GM18517 (cell line): ENCODE data around the gene KCND3.

Experiments used
- ATAC-seq: cut with Tn5 transposase; IDR thresholded peaks from one replicate; pipeline ENCODE4 v1.9.1; 2021; ENCODE audit warnings: mild to moderate bottlenecking, moderate library complexity; ENCODE audit not compliant: unreplicated experiment

Gene KCND3

DNA sequence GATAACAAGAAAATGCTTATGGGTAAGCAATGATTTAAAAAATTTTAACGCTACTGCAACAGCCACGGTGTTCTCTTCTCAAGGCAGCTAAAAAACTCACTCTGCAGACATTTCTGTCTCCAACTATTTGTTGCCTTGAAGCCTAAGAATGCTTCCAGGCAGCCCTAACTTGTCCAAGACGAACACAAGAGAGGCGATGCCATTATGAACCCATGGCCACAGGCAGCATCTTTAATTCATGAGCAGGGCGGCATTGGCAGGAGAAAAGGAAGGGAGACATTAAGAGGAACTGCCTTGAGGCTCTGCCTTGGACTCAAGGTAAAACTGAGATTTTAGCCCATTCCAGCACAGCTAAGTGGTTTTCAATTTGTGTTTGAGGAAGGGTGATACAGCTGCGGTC lies 67.5 kb downstream of the KCND3 start:
- ATAC-seq: no peak

DNA sequence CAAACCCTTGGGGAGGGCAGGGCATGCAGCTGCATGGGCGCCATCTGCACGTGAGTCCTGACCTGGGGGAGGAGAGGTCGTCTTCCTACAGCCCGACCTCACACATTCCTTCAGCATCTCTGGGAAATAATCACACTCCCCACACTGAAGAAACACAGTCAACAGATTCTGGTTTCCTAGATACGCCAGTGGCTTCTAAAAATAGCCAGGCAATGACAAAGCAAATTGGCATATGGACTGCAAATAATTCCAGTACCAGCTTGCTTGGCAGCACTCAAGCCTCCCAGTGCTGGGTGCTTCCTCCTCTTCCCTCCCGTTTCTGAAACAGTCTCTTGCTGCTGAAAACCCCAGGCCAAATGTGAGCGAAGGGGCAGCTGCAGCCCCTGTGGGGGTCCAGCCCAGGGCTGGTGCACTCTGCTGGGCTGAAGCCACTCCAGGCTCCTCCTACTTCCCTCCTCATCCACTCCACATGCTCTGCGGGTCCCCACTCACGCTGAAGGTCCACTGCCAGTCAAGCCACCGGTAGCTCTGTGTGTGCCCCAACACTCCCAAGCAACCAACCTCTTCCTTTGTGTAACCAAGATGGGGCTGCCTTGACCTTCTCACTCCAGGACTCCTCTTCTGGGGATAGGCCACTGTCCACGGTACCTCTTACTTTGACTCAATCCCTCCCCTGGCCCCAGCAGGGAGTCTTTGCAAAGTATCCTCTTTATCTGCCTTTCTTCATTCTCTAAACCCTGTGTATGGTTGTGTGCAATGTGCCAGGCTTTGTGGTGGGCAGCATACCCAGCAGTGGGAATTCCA lies 69.0 kb downstream of the KCND3 start:
- no peak for ATAC-seq

DNA sequence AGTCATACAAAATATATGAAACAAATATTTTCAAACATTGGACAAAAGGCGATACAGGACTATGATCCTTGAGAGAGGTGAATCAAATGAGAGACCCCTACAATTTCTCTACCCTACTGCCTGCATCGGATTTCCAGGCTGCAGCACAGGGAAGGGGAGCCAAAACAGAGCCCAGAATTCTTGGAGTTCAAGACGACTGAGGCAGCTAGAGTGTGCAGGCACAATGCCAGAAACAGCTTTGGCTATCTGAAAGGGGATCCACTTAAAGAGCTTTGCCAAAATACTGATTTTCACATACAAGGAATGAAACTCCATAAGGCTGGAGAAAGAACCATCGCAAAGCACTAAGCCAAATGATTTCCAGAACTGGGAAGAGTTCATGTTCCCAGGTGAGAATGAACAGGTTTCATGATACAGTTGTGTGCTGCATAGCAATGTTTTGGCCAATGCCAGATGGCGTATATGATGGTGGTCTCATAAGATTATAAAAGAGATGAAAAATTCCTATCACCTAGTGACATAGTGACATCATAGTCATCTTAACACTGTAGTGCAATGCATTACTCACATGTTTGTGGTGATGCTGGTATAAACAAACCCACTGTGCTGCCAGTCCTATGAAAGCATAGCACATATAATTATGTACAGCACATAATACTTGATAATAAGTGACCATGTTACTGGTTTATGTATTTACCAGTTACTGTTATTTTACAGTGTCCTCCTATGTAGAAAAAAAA lies 77.5 kb downstream of the KCND3 start:
- no peak for ATAC-seq

DNA sequence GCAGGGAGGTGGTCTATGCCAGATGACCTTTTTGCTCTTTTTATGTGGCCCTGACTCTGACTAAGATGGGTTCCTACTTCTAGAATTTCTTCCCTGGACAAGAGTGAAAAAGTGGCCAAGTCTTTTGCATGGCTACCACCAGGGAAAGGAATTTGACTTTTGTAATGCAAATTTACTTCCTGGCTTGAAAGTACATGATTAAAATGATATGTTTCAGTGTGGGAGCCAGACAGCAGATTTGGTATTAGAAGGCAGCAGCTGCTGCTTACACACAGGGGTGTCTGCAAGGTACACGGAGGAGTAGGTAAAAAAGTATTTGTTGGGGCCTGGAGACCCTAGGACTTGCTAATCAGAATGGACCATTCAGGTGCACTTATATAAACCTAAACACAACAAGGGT lies 78.4 kb downstream of the KCND3 start:
- no peak for ATAC-seq

DNA sequence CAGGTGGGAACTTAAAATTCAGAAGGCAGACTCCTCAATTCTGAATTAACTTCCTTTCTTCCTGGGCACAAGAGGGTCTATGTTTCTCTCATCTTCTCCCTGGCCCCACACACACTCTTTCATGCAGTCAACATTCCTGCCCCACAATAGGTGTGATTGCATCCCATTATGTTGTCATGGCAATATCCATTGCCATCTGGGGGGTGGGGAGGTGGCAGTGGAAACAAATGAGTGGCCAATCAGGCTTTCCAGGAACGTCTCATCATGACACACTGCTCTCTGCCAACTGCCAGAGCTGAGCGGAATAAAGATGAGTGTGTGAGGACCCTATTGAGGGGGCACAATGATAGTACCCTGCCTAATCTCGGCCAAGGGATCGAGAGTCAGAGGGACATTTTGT lies 80.4 kb downstream of the KCND3 start:
- no peak for ATAC-seq

DNA sequence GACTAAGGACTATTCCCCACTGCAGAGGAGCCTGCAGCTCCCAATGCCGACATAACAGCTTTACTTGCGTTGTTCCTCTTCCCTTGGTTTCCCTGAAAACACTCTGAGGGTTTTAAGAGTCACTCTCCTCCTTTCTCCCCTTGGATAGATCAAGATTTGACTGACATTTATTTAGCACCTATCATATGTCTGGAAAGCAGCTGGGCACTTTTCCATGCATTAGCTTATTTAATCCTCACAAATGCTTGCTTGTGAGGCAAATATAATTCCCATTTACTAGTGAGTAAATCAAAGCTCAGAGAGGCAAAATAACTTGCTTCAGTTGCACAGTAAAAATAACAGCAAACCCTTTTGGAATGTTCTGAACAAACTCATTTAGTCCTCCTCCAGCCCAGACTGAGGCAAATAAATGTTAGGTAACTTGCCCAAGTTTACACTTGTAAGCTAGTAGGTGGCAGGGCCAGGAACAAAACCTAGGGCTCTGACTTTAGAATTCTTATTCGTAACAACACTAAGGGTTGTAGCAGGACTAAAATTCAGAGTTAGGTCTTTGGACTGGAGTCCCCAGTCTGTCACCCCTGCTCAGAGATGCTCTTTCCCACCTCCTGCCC lies 81.4 kb downstream of the KCND3 start:
- no peak for ATAC-seq

DNA sequence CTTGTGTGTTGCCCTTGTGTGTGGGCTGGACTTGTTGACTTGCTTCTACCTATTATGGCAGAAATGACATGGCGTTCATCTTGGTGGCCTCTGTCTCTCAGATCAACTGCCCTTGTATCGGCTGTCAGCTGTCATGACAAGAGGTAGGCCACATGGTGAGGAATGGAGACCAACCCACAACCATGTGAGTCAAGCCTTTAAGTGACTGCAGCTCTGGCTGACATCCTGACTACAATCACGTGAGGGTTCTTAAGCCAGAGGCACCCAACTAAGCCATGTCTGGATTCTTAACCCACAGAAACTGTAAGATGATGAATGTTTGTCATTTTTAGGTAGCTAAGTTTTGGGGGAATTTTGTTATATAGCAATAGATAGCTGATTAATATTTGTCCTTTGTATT lies 82.1 kb downstream of the KCND3 start:
- no peak for ATAC-seq

DNA sequence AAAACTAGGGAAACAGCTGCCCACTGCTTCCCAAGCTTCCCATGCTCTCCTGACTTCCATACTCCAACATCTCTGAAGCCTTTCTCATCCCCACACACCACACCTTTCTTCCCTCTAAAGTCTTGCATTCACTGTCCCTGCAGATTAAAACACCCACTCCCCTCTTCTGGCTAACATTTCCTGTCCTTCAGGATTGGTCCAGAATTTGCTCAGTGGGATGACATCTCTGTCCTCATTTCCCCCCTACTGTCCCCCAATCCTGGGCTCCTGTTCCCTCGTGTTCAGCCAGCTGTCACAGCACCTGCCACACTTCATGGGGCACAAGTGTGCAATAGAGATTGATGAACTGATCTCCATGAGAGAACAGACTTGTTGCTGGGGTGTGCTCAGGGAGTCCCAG lies 82.7 kb downstream of the KCND3 start:
- ATAC-seq: no peak

DNA sequence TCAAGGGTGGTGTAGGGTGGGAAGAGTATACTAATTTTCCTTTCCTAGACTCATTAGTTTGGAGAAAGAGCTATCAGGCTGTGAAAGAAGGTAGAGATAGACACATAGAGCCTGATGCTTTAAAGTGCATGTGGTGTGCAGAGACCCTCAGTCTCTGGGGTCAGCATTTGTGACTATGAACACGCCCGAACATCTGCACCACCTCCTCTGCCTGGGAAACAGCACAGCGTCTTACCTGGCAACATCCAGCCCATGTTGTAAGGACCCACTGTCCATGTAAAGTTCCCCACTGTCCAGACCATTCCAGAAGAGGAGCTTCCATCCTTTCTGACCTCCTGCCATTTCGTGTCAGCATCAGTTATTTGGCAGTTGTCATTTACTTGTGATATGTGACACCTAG lies 83.4 kb downstream of the KCND3 start:
- no peak for ATAC-seq

DNA sequence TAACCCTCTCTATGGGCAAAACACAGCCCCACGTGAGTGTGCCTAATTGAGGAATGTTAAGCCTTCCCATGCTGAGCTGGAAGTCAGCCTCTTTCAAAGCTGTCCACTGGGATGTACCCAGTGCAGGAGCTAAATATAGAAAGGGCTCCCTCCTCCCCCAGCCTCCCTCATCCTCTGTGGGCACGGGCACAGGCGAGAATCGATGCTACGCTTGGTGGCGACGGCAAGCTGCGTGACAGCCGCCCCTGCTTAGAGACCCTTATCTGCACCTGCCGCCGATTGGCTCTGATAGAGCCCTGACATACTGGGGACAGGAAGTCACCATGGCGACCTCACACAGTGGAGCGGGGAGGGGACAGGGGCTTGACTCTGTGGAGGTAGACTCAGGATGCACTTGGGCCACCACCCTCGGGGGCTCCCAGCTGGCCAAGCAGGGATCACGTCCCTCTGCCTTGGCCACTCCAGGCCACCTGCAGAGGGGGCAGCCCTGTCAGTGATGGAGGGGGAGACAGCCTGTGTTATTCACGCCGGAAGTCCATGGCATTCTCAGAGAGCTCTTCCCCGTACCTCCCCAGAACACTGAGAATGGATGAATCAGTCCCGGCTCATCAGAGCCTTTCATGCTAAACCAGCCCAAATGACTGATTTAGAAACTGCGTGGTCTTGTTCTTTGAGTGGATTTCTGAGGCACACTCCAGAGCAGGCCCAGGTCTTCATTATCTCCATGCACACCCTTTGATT lies 84.8 kb downstream of the KCND3 start:
- ATAC-seq: no peak

DNA sequence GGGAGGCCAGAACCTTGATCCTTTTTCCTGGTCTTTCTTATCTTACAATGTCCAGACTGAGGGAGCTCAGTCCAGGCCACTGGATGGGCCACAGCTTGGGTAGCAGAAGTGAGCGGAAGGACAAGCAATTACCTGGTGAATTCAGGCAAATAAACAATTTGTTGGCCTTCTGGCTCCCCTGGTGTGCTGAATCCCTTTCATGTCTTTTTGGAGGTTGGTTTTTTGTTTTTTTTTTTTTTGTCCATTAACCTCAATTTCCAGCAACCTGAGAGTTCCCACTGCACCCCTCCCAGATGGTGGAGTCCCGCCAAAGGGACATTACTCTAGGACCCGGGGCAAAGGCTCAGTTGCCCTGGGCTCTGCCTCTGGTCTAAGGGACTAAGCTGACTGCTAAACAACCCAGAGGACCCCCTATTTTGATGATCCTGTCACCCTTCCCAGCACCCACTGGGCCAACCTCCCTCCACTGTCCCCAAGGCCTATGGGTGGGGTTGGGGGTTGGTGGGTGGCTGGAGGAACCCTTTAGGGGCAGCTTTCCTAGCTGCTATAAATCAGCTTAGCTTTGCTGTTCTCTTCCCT lies 85.5 kb downstream of the KCND3 start:
- no peak for ATAC-seq

DNA sequence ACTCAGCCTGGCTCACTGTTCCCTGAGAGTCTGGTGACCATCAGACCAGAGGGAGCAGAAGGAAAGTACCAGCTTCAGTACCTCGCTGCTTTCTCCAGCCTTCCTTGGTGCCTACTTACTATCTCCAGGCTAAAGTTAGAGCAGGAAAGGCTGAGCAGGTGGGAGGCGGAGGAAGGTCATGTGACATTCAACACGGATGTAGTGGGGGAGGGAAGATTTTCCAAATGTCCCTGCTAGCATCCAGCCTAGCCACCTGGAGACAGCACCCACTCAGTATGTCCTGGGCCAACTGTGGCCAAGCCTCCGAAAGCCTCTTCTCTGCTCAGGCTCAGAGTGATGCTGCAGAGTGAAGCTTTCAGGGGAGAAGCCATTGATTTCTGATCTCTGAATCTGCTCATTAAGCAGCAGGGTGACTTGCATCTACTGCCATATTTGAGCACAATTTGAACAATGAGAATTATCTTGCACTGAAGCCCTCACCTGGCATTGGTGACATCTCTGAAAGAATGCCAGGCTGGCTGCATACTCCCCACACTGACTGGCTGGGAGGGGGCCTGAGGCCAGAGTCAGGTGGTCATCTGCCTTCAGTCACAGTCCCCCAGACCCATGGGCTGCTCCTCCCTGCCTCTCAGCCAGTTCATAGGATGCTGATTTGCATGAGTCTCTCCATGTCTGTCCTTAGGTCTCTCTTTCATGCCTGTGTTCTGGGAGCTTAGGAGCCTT lies 86.2 kb downstream of the KCND3 start:
- no peak for ATAC-seq

DNA sequence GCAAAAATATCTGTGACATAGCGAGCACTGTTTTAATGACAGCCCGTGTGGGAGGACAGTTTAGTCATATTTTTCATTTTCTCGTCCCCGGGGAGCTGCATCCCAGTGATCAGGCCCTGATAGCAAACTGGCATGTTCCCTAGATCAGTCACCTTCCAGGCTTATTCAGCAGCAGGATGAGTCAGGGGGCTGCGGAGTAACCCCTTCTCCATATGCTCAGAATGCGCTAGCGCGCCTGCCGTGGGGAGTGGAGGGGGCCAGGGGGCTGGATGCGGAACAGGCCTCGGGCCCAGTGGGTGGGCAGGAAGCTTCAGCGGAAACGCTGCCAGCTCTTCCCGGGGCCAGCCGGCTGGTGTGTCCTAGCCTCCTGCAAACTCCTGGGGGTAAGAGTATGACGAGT lies 94.0 kb downstream of the KCND3 start:
- no peak for ATAC-seq

DNA sequence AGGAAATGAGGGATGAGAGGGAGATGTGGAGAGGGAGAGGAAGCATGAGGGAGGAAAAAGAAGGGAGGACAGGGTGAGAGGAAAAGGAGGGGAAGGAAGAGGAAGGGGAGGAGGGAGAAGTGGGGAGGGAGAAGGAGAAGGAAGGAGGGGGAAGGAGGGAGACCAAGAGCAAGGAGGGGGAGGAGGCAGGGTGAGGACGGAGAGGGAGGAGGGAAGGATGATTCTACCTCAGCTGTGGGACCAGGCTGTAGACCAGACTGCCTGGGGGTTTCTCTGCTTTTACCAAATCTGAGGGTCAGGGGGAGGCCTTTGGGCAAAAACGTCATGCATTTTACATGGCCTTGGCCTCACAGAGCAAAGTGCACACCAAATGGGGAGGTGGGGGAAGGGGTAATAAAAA lies 94.5 kb downstream of the KCND3 start:
- ATAC-seq: no peak

DNA sequence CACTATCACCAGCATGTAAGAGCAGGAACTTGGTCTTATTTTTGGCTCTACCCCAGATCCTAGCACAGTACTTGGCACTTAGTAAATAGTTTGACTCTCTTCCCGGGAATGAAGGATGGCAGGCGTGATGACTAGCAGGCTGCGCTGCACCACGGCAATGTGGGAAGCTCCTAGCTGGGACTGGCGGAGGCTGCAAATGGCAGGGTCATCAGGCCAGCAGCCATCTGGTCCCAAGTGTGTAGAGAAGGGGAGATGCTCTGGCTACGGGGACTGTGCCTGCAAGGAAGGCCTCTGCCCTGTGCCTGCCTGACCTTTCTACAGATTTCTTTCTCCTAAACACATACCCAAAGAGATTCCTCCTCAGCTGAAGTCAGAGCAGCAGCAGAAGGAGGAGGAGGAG lies 95.0 kb downstream of the KCND3 start:
- no peak for ATAC-seq

DNA sequence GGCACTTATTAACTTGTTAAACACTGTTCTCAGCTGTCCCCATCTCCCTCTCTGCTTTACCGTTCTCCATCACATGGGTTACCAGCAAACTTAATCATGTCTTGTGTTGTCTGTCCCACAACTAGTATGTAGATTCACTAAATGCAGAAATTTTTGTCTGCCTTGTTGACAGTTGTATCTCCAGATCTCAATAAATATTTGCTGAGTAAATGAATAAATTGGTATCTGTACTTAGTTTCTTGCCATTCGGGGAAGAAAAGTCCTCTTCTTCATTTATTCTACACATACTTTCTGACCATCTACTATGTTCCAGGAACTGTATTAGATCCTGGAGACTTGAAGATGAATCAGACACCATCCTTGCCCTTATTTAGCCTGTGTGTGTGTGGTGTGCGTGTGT lies 97.9 kb downstream of the KCND3 start:
- no peak for ATAC-seq

DNA sequence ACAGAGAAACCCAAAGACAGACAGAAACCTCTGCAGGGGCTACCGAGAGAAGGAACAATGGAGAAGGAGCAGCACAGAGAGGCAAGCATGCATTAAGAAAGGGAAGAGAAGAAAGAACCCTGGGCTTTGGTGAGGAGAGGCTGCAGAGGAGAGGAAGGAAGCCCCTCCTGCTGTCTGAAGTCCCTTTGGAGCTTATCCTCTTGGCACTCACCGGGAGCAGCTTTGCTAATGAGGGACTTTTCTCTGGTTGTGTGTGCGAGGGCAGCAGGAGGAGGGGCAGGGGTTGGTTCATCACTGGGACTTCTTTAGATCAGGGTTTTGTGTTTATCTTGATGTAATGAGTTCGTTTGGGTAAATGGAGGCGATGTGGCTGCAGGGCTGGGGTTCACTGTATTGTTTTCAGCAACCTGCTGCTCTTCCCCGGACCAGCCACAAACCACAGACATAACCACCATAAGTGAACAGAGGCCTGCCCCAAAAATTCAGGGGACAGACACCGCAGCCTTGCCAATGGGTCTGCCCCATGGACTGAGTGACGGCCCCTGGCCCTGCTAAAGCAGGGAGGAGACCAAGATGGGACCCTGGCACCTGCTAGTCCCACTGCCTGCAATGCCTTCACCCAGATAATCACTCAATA lies 100.6 kb downstream of the KCND3 start:
- no peak for ATAC-seq

DNA sequence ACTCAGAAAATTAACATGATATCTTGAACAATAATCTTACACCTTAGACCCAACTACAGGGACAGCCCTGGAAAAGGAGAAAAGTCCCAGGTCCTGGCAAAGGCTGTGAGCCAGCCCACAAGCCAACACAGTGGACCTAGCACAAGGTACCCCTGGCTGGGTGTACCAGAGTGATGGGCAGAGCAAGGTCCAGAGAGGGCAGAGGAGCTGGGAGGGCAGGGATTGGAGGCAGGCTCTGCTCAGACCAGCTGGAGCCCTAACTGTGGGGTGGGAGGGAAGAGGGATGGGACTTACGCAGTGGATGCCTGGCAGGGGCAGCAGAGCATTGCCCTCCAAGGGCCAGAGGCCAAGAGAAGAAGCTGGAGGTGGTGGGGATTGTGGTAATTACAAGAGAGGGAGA lies 101.6 kb downstream of the KCND3 start:
- no peak for ATAC-seq

DNA sequence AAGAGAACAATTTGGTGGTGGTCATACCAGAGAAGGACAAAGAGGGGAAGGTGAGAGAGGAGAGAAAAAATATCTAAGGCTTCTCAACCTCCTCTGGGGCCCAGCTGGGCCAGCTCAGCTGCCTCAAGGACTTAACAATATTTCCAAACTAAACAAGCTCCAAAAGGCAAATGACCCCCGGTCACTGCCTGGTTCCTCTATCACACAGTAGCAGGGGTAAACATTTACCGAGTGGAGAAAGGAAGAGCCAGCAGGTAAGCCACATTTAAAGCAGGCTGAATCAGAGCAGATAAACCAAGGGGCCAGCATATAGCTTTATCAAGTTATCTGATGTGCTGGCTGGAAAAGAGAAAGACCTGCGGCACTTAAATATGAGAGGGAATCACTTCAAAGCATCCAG lies 102.1 kb downstream of the KCND3 start:
- no peak for ATAC-seq

DNA sequence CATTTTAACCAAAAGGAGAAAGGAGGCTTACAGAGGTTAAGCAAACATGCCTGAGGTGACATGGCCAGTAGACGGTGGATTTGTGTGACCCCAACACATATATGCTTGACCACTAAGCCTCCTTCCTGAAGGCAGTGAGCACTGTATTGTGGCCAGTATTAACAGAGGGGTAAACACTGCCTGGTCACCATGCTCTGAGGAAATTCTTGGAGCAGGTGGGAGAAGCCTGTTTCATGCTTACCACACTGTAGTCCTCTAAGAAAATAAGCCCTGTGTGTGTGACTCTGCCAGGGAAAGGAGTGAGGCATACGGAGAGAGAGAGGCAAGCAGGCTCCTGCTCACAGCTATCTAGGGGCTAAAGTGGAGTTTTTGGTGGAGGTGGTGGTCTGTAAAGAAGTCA lies 102.7 kb downstream of the KCND3 start:
- no peak for ATAC-seq
